Fibroblast of skin of scalp (primary cell): ENCODE results near the gene RIPPLY1. TPM values are rescaled to one million over a fixed set of nuclear protein-coding genes. Genes with fewer than 3 reads are reported as not detected.

Experiments
- DNase-seq: peaks from one replicate; pipeline ENCODE4 v3.0.0-alpha.2; 2013
- polyA plus RNA-seq, 2 experiments: library from polyadenylated mRNA; unstranded; fragments of 120-200 nt; gene quantifications; one replicate each; pipeline ENCODE4 v1.2.1, GENCODE V29; 2013; ENCODE audit not compliant: insufficient read length in 2 of 2

Gene RIPPLY1
- polyA plus RNA-seq (2013, experiment 1 of 2; ENCODE audit: insufficient read length) = not detected
- not detected for polyA plus RNA-seq (2013, experiment 2 of 2; ENCODE audit: insufficient read length)

DNA sequence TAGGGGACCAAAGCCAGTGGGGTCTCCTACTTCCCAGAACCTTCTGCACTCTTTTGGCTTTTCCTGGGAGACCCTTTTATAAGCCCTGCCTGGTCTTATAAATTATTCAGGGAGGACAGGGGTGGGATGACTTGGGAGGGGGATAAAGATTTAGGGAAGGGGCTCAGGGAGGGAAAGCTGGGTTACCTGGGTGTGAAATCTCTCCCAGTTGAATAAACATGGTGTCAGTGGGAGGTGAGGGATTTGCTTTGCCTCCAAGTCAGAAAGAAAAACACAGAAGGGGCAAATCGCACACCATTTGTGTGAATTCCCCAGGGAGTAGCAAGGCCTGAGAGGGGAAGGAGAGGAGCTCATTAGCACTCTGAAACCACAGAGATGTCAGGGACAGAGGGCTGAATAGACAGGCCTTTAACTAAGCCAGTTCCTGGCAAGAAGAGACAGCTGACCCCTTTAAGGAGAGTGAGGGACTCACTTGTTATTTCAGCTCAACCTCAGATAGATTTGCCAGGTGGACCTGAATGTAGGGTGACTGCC is at the start of gene RIPPLY1:
Gene RIPPLY1 (minus strand): TSS at position 51 of the 534 bp plus-strand sequence. CDS start 54 bp downstream, outside the sequence.
- peak; percentile 11 for DNase-seq

- DNase-seq = no peak
Observed at GRCh38 chrX:106952538-106952937, 49.4 kb upstream of the RIPPLY1 start.

- no peak for DNase-seq
Observed at GRCh38 chrX:106952089-106952488, 48.9 kb upstream of the RIPPLY1 start.

DNA sequence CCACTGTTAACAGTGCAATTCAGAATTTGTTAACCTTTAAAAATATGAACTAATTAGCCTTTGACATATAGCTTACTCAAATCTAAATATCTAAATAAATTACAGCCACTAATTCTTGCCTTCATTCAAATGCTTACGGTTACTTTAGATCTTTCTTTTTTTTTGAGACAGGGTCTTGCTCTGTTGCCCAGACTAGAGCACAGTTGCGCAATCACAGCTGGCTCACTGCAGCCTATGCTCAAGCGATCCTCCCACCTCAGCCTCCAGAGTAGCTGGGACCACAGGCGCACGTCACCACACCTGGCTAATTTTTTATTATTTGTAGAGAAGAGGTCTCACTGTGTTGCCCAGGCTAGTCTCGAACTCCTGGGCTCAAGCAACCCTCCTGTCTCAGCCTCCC is 48.1 kb upstream of the RIPPLY1 start:
- no peak for DNase-seq

DNA sequence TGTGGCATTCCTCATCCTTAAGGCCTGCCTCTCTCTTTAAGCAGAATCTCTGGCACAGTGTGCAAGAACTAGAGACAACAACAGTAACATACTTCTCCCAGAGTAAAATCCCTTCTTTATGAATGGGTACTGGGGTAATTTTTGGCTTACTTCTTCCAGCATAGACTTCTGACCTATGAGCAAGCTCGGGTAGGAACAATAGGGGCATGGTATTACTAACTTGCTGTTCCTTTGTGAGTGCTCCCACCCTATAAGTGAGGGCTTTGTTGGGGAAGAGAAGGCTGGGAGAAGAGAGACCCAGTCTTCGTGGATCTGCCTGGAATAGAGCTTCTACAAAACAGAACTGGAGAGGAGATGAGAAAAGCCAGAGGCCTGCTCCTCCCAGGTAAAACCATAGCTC is 47.2 kb upstream of the RIPPLY1 start:
- no peak for DNase-seq

DNA sequence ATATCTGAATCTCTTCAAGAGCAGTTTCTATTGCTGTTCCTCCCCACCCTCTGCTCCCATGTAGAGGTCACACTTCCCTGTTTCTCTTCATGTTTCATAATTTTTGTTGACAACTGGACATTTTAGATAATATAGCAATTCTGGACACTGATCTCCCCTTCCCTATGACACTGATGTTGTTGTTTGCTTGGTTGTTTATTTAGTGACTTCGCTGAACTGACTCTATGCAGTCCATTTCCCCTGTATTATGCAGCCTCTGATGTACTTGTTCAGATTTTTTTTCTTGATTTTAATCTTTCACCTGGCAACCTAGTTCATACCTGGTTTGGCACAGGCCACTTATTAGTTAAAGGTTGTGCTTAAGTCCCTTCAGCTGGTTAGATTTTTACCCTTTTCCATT is 46.2 kb upstream of the RIPPLY1 start:
- DNase-seq = no peak

GRCh38 chrX:106948641-106949040 is 45.5 kb upstream of the RIPPLY1 start:
- DNase-seq = no peak

DNA sequence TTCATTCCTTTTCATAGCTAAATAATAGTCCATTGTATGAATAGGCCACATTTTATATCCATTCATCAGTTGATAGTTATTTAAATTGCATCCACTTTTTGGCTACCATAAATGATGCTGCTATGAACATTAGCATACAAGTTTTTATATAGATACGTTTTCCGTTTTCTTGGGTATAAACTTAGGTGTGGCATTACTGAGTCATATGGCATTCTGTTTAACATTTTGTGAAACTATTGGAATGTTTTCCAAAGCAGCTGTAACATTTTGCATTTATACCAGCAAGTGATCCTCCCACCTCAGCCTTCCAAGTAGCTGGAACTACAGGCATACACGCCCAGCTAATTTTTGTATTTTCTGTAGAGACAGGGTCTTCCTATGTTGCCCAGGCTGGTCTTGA is 43.3 kb upstream of the RIPPLY1 start:
- no peak for DNase-seq

DNA sequence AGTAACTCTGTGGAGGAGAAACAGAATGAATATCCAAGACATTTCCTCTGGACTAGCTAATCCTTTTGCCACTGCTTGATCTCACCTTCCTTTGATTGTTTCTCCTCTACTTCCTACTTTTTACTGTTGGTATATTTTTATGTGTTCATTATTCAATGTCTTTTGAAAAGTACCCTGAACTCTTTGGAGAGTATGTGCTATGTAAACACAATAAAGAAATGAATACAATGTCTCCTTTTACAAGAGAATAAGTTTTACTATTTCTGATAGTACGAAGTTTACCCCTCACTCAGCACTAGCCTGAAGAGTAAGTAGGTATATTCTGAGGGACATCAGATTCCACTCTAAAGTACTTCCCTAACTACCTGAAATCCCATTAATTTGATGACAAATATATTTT is 36.9 kb upstream of the RIPPLY1 start:
- no peak for DNase-seq

DNA sequence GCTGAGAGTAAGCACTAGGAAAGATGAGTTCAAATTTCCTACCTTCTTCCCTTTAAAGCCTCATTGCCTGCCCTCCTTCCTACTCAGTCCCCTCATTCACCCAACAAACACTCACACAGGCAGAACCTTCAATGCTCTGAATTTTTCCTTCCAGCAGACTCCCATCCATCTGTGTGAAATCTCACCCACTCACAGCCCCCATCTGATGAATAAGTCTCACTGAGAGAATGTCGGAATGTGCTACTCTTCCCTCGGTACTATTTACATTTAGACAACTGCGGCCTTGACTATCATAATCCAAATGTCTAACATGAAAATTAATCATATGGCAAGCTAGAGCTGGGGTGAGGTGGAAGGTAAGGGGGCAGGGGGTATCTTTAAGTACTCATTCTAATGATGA is 36.4 kb upstream of the RIPPLY1 start:
- DNase-seq = no peak

DNA sequence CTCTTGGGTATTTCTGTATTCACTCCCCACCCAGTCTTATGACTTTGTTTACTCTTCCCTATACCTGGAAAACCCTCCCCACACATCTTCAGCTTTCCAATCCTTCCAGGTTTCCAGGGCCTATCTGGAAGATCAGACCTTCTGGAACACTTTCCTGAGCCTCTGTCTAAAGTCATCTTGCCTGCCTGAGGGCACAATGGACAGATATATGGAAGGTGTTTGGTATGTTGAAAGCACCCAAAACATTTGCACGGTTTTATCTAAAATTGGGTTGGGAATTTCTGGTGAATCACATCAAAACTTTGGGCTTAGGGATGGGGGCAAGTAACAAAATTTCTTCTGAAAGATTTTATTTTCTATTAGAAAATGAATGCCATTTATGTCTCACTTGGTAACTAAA is 33.1 kb upstream of the RIPPLY1 start:
- DNase-seq = no peak

GRCh38 chrX:106935175-106935574 is 32.0 kb upstream of the RIPPLY1 start:
- DNase-seq = no peak

DNA sequence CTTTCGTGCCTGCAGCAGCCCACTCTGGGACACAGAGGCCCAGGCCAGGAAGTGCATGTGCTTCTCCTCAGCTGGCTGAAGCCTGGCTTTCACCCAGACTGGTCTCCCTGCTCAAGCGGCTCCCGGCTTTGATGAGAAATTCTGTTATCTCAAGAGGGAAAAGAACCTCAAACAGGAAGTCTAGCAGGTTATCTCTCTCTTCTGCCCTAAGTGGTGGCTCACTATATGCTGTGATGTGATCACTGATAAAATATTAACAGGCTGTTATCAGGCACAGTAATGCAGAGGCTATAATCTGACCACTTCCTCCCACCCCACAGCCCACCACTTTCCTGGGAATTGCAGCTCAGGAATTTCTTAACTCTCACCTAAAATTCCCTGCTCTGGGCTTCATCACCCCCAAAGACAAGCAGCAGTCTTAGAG is 30.4 kb upstream of the RIPPLY1 start:
- DNase-seq = no peak

GRCh38 chrX:106932960-106933537 is 29.9 kb upstream of the RIPPLY1 start:
- DNase-seq = no peak

DNA sequence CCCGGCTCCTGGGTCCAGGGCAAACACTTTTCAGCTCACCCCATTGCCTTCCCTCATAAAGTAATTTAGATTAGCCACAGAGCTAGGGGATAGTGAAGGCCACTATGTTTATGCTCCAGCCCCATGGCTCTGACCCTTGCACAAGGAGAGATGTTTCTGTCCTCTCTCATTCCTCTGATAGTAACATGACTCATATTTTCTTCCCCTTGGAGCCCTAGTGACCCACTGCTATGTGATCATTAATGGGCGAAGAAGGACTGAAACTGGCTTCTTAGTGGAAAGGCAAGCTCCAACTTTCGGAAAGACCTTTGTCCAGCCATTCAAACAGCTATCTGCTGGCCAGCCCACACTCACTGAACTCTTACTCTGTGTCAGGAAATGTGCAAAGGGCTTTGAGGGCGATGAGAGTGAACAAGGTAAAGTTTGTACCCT is 29.4 kb upstream of the RIPPLY1 start:
- no peak for DNase-seq

GRCh38 chrX:106931831-106932491 is 28.8 kb upstream of the RIPPLY1 start:
- no peak for DNase-seq

DNA sequence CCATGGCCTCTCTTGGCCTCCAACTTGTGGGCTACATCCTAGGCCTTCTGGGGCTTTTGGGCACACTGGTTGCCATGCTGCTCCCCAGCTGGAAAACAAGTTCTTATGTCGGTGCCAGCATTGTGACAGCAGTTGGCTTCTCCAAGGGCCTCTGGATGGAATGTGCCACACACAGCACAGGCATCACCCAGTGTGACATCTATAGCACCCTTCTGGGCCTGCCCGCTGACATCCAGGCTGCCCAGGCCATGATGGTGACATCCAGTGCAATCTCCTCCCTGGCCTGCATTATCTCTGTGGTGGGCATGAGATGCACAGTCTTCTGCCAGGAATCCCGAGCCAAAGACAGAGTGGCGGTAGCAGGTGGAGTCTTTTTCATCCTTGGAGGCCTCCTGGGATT is 25.1 kb upstream of the RIPPLY1 start:
- no peak for DNase-seq

DNA sequence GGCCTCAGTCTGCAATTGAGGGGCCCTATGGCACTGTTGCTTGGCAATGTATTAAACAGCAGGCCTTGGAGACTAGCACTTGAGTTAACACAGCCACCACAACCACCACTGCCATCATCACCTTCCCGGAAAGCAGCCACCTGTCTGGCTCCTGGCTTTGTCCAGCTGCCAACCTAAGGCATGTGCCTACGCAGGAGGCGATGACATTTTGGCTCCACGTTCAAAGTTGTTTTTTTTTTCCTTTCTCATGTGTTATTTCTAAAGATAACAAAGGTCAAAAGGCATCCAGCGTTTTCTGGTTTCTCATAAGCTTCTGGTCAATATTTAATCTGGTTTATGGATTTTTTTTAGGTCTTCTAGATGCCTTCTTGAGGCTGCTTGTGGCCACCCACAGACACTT is 24.6 kb upstream of the RIPPLY1 start:
- no peak for DNase-seq

GRCh38 chrX:106927023-106927422 is 23.9 kb upstream of the RIPPLY1 start:
- DNase-seq = no peak

DNA sequence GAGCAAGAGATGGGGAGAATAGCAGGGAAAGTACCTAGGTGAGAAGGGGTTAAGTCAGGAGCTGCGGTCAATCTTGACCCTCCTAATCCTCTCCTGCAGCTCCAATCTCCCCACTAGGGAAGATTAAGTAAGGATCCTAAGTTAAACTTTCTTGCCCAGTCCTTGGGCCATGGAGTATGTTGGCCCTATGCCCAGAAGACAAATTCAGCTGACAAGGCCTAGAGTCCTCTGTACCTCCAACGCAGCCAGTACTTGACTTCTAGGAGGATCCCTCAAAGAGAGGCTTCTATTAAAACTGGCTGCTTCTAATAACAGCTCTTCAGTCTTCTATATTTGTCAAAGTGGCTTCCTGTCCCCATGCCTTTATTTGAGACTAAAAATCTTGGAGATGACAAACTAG is 18.5 kb upstream of the RIPPLY1 start:
- no peak for DNase-seq

DNA sequence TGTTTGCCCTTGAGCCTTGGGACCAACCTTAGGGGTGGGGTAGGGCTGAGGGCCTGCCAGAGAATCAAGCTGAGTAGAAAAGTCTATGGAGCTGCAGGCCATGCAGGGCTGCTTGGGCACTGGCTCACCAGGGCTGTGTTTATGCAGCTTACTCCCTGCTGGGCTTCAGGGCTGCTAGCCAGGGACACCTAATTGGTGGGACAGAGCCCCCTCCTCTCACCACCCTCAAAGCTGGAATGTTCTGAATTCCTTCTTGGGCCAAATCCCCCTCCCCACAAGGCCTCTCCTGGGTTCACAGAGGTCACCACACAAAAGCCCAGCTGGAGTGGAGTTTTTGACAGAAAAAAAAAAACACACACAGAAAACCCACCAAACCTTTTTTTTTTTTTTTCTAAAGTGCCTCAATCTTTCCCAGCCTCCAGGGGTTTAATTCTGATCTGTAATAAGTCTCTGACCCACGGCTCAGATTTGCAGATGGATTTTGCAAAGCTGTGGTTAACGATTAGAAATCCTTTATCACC is 16.9 kb upstream of the RIPPLY1 start, which contains the start of gene CLDN2:
Gene CLDN2 (plus strand): TSS at position 471 of the 521 bp plus-strand sequence. CDS start 7,827 bp downstream, outside the sequence.
- peak; percentile 31 for DNase-seq

- DNase-seq = peak; percentile 58
Observed at GRCh38 chrX:106917830-106918500, 14.8 kb upstream of the RIPPLY1 start.

DNA sequence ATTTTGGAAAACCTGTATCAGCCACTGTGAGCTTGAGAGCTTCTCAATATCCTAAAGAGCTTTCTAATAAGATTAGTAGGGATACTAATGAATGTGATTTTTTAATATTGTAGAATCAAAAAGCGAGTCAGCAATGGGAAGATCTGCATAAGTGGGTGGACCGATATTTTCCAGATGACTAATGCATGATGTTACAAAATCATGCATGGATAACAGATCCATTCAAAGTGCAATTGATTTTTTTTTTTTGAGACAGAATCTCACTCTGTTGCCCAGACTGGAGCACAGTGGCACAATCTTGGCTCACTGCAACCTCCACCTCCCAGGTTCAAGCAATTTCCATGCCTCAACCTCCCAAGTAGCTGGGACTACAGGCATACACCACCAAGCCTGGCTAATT is 9.7 kb upstream of the RIPPLY1 start:
- DNase-seq = no peak
